ENCODE data around the gene TMPRSS6.

DNA sequence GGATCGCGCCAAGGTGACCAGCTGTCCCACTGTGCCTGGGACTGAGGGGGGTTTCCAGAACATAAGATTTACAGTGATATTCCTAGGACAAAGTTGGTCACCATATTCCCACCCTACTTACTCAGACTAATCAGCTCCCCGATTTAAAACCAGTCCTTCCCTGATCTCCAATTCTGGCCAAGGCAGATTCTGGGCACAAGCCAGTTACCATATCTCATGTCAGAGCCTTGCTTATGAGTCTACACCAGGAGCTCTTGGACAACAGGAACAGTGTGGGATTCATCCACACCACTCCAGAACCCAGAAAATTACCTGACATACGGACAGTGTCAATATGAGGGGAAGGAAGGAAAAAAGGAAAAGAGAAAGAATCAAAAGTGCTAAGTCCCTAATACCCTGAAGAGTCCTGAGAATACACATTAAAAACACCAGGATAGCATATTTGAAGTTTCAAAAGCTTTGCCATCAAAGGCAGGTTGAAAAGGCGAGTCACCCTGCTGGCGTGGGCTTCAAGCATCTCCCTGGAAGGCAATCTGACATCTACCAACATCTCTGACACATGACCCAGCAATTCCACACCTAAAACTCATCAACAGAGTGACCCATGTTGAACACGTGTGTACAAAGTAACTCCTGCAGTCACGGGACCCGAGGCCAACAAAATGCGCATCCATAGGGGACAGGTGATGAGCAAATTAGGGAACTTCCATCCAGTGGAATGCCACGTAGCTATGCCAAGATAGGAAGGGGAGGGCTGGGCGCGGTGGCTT lies 48.2 kb upstream of the TMPRSS6 start:
- TF ChIP-seq CTCF (IDR thresholded peaks at IDR 0.05) (no peak), POLR2AphosphoS5 (IDR thresholded peaks at IDR 0.05) (no peak), EP300 (IDR thresholded peaks at IDR 0.05) (no peak), POLR2A (IDR thresholded peaks at IDR 0.05; ENCODE audit: low read depth) (no peak)

Data from esophagus muscularis mucosa (tissue), 4 donors.